GM19328 (cell line): Measurements from ENCODE around the gene DSCAM.

Experiments
- ATAC-seq: cut with Tn5 transposase; IDR thresholded peaks from one replicate; pipeline ENCODE4 v1.9.1; 2021; ENCODE audit warnings: mild to moderate bottlenecking, moderate library complexity; ENCODE audit not compliant: unreplicated experiment

Gene DSCAM

DNA sequence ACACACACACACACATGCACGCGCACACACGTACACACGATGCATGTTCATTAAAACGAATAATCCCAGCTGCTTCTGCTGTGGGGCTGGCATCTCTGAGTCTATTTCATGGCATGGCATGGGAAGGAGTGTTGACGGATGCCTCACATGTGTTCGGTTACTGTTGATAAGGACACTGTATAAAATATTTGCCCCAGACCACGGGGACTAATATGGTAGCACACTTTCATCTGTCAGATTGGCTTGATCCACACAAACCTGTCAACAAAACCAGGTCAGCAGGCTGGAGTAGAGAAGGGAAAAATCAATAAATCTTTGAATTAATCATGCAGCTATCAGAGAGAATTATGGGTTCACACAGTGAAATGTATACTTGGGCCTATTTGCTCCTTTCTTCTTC is 171.9 kb downstream of the DSCAM start:
- ATAC-seq: no peak

DNA sequence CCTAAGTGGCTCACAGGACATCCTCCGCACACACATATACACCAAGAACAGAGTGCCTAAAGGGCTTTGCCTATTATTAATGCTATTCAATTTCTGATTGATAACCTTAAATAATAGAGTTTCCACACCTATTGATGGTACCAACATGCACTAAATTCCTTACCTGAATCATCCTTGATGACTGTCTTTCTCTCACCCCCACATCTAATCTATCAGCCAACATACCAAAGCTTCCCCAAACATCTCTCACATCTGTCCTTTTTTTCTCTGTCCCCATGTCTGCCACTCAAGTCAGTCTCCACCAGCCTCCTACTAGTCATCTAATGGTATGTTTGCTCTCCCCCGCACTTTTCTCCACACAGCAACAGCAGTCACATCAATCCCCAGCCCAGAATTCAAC is 174.4 kb downstream of the DSCAM start:
- no peak for ATAC-seq

DNA sequence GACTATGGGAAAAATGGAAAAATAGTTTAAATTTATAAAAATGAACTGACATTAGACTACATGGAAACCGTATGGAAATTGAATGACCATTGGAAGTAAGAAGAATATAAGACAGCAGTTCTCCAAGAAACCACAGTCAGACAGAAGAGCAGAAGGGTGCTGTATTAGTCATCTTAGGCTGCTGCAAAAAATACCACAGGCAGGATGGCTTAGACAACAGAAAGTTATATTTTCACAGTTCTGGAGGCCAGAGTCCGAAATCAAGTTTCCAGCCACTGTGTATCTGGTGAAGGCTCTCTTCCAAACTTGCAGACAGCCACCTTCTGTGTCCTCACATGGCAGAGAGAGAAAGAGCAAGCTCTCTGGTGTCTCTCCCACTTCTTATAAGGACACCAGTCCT is 175.2 kb downstream of the DSCAM start:
- ATAC-seq: no peak

DNA sequence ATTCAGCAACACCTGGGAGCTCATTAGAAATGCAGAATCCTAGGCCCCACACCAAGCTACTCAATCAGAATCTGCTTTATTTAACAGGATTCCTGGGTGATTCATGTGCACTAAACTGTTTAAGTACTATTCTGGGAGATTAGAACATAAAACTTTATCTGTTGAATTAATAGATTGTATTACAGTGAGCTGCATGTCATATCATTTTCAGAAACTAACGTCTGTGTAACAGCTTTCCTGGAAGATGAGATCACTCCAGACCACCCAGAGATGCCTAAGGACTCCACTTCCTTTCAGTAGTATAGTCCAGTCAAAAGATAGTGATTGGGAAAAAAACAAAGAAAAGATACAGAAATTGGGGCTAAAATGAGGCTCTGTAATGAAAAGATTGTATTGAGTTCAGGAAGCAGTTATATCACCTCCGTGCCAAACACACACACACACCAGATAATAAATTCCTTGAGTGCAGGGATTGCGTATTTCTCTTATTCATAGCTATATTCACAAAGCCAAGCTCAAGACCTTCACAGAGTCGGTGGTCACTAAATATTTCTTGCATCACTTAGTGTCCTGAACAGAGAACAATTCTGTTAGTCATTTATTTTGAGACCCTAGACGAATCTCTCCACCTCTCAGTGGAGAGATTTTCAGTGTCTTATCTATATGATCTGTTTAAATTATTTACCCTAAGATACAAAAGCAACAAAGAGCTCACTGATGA is 178.2 kb downstream of the DSCAM start:
- ATAC-seq: no peak

DNA sequence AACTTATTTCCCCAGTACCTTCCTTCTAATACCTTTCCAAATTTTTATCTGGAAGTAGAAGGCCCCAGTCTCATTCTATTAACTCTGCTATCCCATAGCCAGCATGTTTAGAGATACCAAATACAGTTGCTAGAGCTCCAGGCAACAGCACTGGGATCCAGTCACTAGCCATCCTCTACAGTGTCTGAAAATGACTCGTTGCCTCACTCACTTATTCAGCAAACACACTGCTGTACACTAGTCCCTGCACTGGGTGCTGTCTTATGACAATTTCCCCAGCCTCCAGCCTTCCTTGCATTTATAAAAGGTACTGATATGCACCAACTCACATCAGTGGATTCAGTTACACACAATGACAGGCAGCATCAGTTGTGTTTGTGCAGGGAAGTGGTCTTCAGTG is 179.0 kb downstream of the DSCAM start:
- ATAC-seq: no peak

DNA sequence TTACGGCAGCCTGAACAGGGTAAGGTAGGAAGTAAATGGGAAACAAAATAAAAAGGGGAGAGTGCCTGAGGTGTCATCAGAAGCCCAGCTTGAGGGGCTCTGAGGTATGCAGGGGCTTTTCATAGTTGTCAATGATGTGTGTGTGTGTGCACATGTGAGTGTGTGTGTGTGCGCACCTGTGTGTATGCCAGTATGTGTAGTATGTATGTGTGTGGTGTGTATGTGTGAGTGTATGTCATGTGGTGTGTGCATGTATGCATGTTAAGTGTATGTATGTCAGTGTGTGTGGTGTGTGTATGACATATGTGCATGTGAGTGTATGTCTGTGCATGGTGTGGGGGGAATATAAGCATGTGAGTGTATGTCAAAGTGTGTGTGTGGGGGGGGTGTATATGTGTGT is 184.1 kb downstream of the DSCAM start:
- ATAC-seq: no peak

DNA sequence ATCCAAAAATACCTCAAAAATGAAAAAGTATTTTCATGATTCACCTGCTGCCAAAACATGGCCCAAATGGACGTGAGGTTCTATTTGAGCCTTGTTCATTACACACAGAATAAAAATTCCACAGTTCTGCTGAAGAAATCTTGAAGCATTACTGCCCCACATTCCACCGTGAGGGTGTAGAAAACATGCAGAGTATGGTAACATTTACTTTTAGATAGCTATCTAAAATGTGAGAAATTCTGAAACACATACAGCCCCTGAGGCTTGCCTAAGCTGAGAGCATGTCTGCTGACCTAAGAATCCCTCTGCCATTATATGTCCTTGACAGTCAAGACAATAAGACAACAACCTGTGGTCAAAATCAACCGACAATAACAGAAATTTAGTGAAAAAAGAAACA is 186.5 kb downstream of the DSCAM start:
- no peak for ATAC-seq

DNA sequence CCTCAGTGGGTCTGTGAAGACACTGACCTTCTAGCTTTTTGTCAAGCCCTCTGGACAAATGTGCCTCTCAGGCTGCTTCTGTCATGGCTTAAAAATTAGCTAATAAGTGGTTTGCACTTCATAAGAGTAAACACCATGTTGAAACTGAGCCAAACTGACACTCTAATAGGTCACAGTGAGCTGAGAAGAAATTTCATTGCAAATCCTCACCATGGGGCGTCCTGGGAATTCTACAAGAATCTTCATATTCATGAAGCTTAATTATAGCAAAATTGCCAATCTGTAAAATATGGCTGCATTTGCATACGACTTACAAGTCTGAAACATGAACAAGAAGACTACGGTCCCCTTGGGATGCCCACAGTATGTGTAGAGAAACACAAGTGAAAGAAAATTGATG is 188.6 kb downstream of the DSCAM start:
- no peak for ATAC-seq

DNA sequence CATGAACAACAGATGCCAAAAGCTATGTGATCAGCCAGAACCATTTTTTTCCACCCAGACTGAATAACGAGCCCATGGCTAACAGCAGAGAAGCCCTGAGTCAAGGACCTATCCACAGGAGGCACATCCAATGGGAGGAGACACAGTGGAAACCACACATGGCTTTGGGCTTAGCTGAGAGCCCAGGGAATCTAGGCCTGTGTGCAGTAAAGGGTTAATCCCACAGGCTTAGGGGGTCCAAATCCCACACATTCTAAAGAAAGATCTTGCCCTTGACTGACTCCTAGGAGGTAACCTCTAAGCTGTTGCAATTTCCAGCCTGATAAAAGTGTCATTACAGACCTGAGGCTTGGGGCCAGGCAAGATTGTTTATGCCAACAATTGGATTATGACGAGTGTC is 194.5 kb downstream of the DSCAM start:
- ATAC-seq: no peak

DNA sequence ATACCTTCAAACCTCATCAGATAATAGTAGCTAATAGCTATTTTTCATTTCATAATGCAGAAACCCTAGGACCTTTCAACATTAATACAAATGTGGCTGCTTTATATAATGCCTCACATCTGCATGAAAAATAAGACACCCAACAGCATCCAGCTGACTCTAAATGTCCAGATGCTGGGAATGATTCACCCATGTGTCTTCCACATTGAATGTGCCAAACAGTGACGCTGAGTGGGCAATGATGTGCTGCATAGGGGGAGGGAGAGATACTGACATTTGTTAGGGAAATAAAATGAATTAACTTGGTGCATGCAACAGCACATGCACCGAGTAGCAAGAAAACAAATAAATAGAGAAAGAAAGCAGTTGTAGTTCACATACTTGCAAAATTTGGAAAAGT is 199.3 kb downstream of the DSCAM start:
- ATAC-seq: no peak

DNA sequence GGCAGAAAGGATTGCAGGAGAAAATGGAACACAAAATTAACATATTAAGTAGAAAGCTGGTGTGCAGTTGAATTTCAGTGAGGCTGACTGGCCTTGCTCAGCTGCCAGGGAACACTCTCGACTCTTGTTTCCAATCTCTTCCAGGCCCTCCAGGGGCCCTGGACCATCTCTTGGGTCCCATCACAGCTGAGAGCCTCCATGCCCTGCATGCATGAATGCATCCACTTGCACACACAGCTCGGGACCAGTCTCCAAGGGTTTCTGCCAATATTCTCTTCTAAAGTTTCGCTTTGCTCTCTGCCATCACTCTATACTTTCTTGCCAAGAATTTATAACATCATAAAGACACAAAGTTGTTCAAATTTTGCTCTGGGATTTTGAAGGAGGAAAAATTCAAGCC is 200.3 kb downstream of the DSCAM start:
- no peak for ATAC-seq

DNA sequence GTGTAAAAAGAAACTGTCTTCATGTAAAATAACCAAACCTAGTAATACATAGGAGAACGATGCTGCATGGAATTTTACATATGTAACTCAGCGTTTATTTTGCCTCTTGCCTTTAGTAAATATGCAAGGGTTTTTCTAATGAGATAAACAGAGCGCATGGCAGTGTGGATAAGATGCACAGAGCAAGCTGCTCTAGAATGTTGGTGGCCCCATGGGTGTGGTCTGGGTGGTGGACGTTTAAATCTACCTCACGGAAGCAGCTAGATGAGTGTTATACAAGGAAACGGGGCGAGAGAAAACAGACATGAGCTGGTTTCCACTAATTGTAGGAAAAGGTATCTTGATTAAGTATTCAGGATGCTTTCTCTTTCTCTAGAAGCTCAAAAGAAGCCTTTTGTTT is 205.9 kb downstream of the DSCAM start:
- no peak for ATAC-seq

DNA sequence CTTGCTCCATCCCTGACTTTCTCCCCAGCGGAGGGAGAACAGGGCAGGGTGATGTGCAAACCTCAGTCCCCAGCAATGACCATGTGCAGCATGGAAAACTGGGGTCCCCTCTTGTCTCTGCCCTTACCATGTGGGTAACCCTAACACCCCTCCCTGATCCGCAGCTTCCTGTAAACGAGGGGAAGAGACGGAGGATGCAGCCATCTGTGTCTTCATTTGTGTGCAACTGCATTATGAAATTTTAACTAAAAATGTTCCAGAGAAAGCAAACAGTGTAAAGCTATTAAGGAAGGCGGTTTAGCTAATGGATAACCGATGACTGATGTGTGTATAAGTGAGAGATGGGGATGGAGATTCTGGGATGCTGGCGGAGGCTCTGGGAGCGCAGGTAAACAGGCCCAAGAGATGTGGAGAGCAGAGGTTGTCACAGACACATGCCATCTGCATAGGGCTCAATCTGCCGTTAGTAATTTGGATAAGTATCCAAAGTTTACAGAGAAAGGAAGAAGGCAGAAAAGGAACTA is 206.6 kb downstream of the DSCAM start:
- no peak for ATAC-seq

DNA sequence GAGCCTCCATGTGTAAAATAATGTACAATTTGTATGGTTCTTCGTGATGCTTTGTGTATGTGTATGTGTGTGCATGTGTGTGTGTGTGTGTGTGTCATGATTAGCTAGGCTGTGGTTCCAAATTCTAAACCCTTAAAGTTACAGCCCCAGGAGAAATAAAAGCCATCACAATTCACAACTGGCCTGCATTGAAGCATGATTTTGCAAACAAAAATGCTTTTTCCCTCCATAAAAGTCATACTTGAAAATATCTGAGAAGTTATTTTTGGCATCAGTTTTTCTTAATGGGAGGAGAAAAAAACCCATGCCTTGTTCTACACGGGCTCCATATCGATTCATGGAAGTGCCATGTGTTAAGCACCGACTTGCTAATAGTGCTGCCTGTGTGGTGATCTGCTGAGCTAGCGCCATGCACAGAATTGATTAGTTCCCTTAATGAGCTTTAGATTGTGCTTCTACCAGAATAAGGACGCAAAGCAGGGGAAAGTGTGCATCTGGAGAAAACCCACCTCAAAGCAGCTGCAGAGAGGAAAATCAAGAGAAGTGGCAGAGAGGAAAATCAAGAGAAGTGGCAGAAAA is 207.3 kb downstream of the DSCAM start:
- ATAC-seq: no peak

DNA sequence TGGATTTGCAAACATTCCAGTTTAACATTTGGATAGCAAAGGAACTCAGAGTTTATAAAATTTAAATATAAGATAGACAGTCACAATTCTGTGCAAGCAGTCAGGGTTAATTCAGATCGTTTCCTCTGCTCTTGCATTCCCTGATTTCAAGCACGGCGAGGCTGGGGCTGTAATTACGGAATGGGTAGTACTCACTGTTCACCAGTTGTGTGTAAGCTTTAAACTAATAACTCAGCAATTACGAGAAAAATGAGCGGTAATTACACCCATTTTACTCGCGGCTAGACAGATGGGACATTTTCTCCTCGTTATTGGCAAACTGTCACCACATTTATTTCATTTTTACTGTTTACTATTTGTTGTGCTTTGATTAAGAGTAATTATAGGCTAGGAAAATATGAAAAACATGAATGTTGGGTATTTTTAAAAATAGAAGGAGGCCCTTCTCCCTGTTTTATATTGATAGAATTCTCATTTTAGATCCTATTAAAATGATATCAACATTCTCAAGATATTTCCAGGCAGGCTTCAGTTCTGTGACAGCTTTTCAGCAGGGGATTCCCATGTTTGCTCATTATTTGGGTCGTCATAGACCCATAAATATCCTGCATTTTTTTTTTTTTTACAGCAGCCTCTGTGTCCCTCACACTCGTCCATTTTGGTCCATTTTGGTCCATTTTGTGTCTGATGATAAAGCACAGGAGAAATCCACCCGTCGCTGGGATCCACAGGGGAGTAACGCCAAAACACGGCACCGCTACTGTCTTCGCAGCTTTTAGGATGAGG is 208.3 kb downstream of the DSCAM start:
- no peak for ATAC-seq

DNA sequence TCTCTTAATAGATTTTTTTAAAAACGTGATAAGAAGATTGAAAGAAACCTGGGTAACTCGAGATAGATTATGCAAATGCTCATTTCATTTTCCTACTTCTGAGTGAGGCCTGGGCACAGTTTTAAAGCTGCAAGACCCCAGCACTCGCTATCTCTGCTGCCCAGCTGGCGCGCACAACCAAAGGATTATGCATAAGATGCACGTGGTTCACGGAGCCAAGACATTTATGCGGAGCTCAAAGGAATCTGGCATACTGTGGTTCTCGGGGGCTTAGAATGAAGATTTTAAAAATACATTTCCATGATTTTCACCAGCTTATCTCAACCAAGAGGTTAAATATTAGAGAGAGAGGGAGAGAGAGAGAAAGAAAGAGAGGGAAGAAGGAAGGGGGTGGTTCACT is 210.9 kb downstream of the DSCAM start:
- no peak for ATAC-seq

DNA sequence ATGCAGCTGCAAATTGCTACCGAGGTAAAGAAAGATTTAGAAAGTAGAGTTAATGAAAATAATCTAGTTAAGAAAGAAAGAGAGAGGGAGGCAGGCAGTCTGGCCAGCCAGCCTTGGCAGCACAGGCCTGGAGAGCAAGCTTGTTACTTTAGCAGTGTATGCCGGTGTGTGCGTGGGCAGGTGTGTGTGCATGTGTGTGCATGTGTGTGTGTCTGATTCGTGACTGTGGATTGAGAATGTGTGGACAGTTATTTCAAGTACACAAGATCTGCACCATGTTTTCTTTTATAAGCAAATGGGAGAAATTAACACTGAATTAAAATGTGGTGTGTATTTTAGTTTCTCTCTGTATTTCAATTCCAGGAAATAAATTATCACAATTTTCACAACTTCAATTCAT is 211.6 kb downstream of the DSCAM start:
- ATAC-seq: no peak

DNA sequence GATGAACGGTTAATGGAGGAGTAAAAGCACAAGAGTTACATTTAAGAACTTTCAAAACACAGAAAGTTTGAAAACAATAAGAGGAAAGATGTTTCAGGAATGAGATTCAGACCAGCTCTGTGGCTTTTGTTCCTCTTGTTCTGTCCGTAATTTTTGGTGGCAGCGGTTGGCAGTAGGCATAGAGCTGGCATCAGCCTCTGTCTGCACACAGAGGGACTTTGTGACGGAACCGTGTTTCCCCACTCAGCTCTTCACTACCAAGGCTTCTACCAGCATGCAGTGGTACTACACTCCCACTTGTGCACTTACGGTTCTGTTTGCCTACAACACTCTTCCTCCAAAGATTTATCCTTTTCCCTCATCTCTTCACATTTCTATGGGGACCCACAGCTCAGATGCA is 212.8 kb downstream of the DSCAM start:
- no peak for ATAC-seq

DNA sequence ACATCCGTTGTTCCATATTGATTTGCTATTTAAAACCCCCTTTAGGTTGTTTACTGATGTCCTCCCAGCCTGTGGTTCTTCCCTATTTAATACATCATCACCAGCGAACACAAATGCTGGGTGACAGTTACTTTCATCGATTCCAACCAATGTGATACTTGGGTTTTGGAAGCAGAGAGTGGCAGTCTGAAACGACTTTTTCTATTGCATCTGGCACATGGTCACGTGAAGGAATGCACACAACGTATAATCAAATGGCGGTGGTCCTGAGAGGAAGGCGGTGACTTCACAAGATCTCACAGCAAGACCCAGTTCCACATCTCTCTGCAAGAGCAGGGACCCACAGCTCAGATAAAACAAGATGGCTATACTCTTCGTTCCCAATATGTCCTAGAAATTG is 213.9 kb downstream of the DSCAM start:
- ATAC-seq: no peak

DNA sequence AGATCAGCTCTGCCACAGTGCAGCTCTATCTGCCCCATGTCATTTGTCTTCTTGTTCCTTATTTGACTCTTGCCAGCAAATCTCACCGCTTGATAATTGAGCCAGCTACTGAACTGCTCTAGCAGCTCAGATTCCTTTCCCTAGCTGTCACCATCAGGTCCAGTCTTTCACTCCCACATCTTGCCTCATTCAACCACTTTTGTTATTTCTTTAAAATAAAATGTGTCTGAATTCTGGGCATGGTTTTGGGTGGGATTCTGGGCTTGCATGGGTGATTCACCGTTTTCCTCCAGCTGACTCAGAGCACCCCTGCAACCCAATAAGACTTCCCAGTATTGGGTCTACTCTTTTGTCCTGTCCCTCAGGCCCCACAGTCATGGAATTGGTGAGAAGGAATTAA is 215.7 kb downstream of the DSCAM start:
- ATAC-seq: no peak

DNA sequence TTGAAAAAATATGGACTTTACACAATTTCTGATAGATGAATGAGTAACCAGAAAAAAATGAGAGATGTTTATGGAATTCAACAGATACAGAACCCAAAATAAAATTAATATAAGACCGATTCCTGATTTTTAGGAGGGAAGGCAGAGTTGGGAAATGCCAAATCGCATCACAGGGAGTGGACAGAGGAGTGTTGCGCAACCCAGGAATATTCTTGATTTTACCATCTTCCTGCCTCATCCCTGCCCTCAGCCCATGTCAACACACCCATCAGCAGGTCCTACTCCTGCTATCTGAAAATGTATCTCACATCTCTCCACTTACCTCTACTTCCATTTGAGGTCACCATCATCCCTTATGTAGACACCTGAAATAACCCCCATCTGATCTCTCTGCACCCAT is 221.0 kb downstream of the DSCAM start:
- ATAC-seq: no peak

DNA sequence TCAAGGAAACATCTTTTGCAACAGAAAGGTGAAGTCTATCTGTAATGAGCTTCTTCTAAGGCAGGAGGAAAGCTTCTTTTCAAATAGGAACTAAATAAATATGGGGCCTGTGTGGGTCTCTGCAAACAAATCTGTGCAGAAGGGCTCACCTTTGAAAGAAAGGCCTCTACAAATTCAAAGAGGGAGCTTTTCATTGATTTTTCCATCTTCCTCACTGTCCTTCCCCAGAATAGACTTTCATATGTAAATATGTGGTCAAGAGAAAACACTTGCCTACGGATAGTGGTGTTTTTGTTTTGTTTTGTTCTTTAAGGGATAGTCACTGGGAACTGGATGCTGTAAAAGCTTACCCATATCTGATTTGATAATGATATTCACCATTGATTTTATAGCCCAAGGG is 223.4 kb downstream of the DSCAM start:
- no peak for ATAC-seq
